HG02943 (cell line): Measurements from ENCODE around the gene ZNF580.

Experiments used
- ATAC-seq: cut with Tn5 transposase; IDR thresholded peaks from one replicate; pipeline ENCODE4 v1.9.1; 2021; ENCODE audit warnings: mild to moderate bottlenecking, low read depth, moderate library complexity; ENCODE audit not compliant: unreplicated experiment

ZNF580 gene

GRCh38 chr19:55656988-55657747, 16.4 kb downstream of the ZNF580 start:
- no peak for ATAC-seq

GRCh38 chr19:55658846-55659459, 18.2 kb downstream of the ZNF580 start:
- ATAC-seq = no peak

- no peak for ATAC-seq
Measured at GRCh38 chr19:55659822-55660221, 19.0 kb downstream of the ZNF580 start.

GRCh38 chr19:55660404-55660803, 19.6 kb downstream of the ZNF580 start:
- no peak for ATAC-seq

GRCh38 chr19:55660991-55661390, 20.2 kb downstream of the ZNF580 start:
- ATAC-seq = no peak

GRCh38 chr19:55661826-55662225, 21.0 kb downstream of the ZNF580 start:
- no peak for ATAC-seq

- ATAC-seq = no peak
Measured at GRCh38 chr19:55663846-55664536, 23.2 kb downstream of the ZNF580 start.

- ATAC-seq = no peak
Measured at GRCh38 chr19:55666343-55667005, 25.7 kb downstream of the ZNF580 start.

GRCh38 chr19:55667006-55667381, 26.2 kb downstream of the ZNF580 start:
- ATAC-seq = no peak

GRCh38 chr19:55667511-55667910, 26.7 kb downstream of the ZNF580 start:
- ATAC-seq = no peak

GRCh38 chr19:55667958-55668357, 27.2 kb downstream of the ZNF580 start:
- ATAC-seq = no peak

- ATAC-seq = no peak
Measured at GRCh38 chr19:55668603-55669348, 28.0 kb downstream of the ZNF580 start.

GRCh38 chr19:55669418-55670279, 28.8 kb downstream of the ZNF580 start:
- no peak for ATAC-seq

GRCh38 chr19:55670280-55671053, 29.7 kb downstream of the ZNF580 start:
- ATAC-seq = no peak

GRCh38 chr19:55671054-55671378, 30.2 kb downstream of the ZNF580 start:
- ATAC-seq = no peak

- no peak for ATAC-seq
Measured at GRCh38 chr19:55672418-55672817, 31.6 kb downstream of the ZNF580 start.

GRCh38 chr19:55673465-55673864, 32.7 kb downstream of the ZNF580 start:
- no peak for ATAC-seq

GRCh38 chr19:55673889-55674288, 33.1 kb downstream of the ZNF580 start:
- ATAC-seq = no peak

GRCh38 chr19:55674459-55674840, 33.6 kb downstream of the ZNF580 start:
- no peak for ATAC-seq
